H1 (cell line): ENCODE measurements around the gene CCER1.

Experiments
- BACH1 ChIP-seq: IDR thresholded peaks from 2 replicates; pipeline ENCODE4 v1.6.1; 2012; ENCODE audit warnings: low read length, improper control_type of control experiment
- CEBPB ChIP-seq: IDR thresholded peaks from 2 replicates; pipeline ENCODE4 v1.6.1; 2012; ENCODE audit warnings: low read depth, low read length
- CTCF ChIP-seq, 3 experiments: IDR thresholded peaks; 1 replicate in 2 of 3; 2 replicates in 1 of 3; pipeline versions ENCODE4 v1.5.1 to v1.6.1; 2011; ENCODE audit warnings: low read length in 3 of 3, mild to moderate bottlenecking in 3 of 3, inconsistent platforms in 2 of 3, low read depth in 1 of 3, moderate library complexity in 1 of 3; ENCODE audit not compliant: insufficient read depth in 1 of 3; ENCODE audit errors: control extremely low read depth in 1 of 3
- EP300 ChIP-seq, 2 experiments: IDR thresholded peaks; 1 replicate in 1 of 2; 2 replicates in 1 of 2; pipeline ENCODE4 v1.6.1; 2011 to 2012; ENCODE audit warnings: low read depth in 2 of 2, low read length in 2 of 2, mild to moderate bottlenecking in 2 of 2, borderline replicate concordance in 1 of 2, inconsistent platforms in 1 of 2, moderate library complexity in 1 of 2
- EZH2 ChIP-seq: fragments of 200-600 bp; sonication (generic); IDR thresholded peaks from 2 replicates; pipeline ENCODE4 v1.7.1; 2012; ENCODE audit warnings: low read depth, mild to moderate bottlenecking, moderate library complexity, low read length, inconsistent platforms; ENCODE audit not compliant: severe bottlenecking
- JUND ChIP-seq: IDR thresholded peaks from 2 replicates; pipeline ENCODE4 v1.6.1; 2011; ENCODE audit warnings: mild to moderate bottlenecking, improper control_type of control experiment, low read length
- MAFK ChIP-seq: IDR thresholded peaks from 2 replicates; pipeline ENCODE4 v1.6.1; 2012; ENCODE audit warnings: low read depth, mild to moderate bottlenecking, improper control_type of control experiment, low read length
- MAX ChIP-seq: IDR thresholded peaks from 2 replicates; pipeline ENCODE4 v1.6.1; 2012; ENCODE audit warnings: inconsistent platforms
- PHF8 ChIP-seq: fragments of 200-600 bp; sonication (generic); conservative IDR thresholded peaks from 2 replicates; pipeline ENCODE4 v1.7.1; 2012; ENCODE audit warnings: low read depth, mild to moderate bottlenecking, inconsistent platforms, low read length, moderate library complexity
- POLR2A ChIP-seq, 2 experiments: IDR thresholded peaks; 1 replicate in 1 of 2; 2 replicates in 1 of 2; pipeline ENCODE4 v1.6.1; 2011; ENCODE audit warnings: low read depth in 2 of 2, low read length in 2 of 2, mild to moderate bottlenecking in 2 of 2; ENCODE audit errors: control extremely low read depth in 1 of 2
- POLR2AphosphoS5 ChIP-seq: IDR thresholded peaks from 2 replicates; pipeline ENCODE4 v1.6.1; 2011; ENCODE audit warnings: low read depth, low read length
- RFX5 ChIP-seq: IDR thresholded peaks from 2 replicates; pipeline ENCODE4 v1.6.1; 2011; ENCODE audit warnings: low read depth, low read length, improper control_type of control experiment, borderline replicate concordance

- TF ChIP-seq EZH2: no peak
- no peak for TF ChIP-seq CTCF (IDR thresholded peaks at IDR 0.05; ENCODE audit: control extremely low read depth in 1 of 3, insufficient read depth in 1 of 3, low read depth in 1 of 3, low read length in 3 of 3)
- TF ChIP-seq EP300 (IDR thresholded peaks at IDR 0.05; ENCODE audit: borderline replicate concordance in 1 of 2, low read depth in 2 of 2, low read length in 2 of 2): no peak
- TF ChIP-seq POLR2AphosphoS5: no peak
- no peak for TF ChIP-seq POLR2A (IDR thresholded peaks at IDR 0.05; ENCODE audit: control extremely low read depth in 1 of 2, low read depth in 2 of 2, low read length in 2 of 2)
- no peak for TF ChIP-seq PHF8
- no peak for TF ChIP-seq CEBPB
- TF ChIP-seq JUND: no peak
- TF ChIP-seq MAX: no peak
- TF ChIP-seq RFX5: no peak
- TF ChIP-seq BACH1: no peak
- no peak for TF ChIP-seq MAFK
Observed at GRCh38 chr12:90970471-90970870, 15.5 kb upstream of the CCER1 start.
